NT2/D1 (cell line): ENCODE data around the gene EPGN.

ENCODE experiments used
- DNase-seq: peaks from one replicate; pipeline ENCODE4 v3.0.0-alpha.2; 2011; ENCODE audit warnings: low read depth, low spot score
- H3K27me3 ChIP-seq: 2 replicates; pipeline ENCODE4 v1.6.0; 2011; ENCODE audit warnings: mild to moderate bottlenecking; ENCODE audit not compliant: insufficient read length, insufficient read depth
- H3K36me3 ChIP-seq: 2 replicates; pipeline ENCODE4 v1.6.1; 2011; ENCODE audit warnings: mild to moderate bottlenecking, low read length, mixed read lengths; ENCODE audit not compliant: insufficient read depth, insufficient read length
- H3K4me1 ChIP-seq: 2 replicates; pipeline ENCODE4 v1.5.1; 2011; ENCODE audit not compliant: insufficient read depth, insufficient read length
- H3K4me3 ChIP-seq: 2 replicates; pipeline ENCODE4 v1.5.1; 2011; ENCODE audit warnings: low read depth; ENCODE audit not compliant: insufficient read length
- H3K9ac ChIP-seq: 2 replicates; pipeline ENCODE4 v1.6.0; 2011; ENCODE audit warnings: low read depth; ENCODE audit not compliant: insufficient read length
- H3K9me3 ChIP-seq: 2 replicates; pipeline ENCODE4 v1.5.1; 2011; ENCODE audit warnings: mild to moderate bottlenecking, low read length; ENCODE audit not compliant: insufficient read depth
- SUZ12 ChIP-seq: IDR thresholded peaks from 2 replicates; pipeline ENCODE4 v1.6.1; 2011; ENCODE audit not compliant: insufficient read length, insufficient read depth; ENCODE audit errors: extremely low read depth
- YY1 ChIP-seq: IDR thresholded peaks from 2 replicates; pipeline ENCODE4 v1.6.1; 2011; ENCODE audit not compliant: insufficient read length, insufficient read depth
- ZNF274 ChIP-seq: IDR thresholded peaks from 2 replicates; pipeline ENCODE4 v1.6.1; 2011; ENCODE audit warnings: mild to moderate bottlenecking, low read depth, low read length

The EPGN gene

DNA sequence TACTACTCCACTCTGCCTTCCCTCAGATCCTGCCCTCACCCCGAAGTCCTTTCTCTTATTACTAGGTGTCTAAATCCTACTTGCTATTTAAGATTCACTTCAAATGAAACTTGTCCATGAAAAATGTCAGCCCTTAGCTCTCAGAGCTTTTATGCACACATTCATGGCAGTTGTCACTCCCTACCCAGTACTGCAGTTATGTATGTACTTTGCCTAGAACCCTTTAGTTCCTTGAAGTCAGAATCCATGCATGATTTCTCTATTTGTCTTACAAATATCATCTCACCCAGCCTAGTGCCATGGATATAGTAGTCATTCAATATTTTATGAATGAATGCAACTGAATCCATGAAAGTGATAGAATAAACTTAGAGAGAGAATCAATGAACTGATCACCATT lies 3.3 kb upstream of the EPGN start:
- Histone ChIP-seq H3K36me3 (no peaks in the 10 kb centered on the region), H3K4me3 (no peak overlapping the region), H3K4me1 (no peaks in the 10 kb centered on the region), H3K9ac (no peak overlapping the region), H3K27me3 (no peaks in the 10 kb centered on the region), H3K9me3 (no peaks in the 10 kb centered on the region)
- no peak for TF ChIP-seq YY1
- DNase-seq, result no peak

DNA sequence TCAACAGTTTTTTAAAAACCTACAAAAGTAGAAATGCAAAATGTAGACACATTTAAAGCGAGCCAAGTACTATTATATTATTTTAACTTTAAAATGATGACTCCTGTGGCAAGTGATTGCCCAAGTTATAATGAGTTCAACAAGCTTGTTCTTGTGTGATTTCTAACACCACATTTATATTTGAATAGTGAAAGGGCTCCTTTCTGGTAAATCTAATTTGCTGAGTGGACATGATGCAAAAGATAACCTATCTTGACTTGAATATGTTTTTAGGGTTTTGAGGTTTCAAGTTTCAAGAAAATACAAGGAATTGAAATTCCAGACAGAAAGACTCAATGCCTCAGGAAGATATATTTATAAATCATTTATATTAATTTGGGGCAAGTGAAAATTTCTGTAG lies 1.1 kb upstream of the EPGN start:
- no peaks in the 10 kb centered on the region for H3K36me3 ChIP-seq
- no peak for DNase-seq
- H3K4me1 ChIP-seq, result no peaks in the 10 kb centered on the region
- H3K9me3 ChIP-seq, result no peaks in the 10 kb centered on the region
- TF ChIP-seq SUZ12, result no peak
- no peak for TF ChIP-seq YY1
- TF ChIP-seq ZNF274, result no peak
- no peak overlapping the region for H3K9ac ChIP-seq
- no peaks in the 10 kb centered on the region for H3K27me3 ChIP-seq
- H3K4me3 ChIP-seq, result no peak overlapping the region

DNA sequence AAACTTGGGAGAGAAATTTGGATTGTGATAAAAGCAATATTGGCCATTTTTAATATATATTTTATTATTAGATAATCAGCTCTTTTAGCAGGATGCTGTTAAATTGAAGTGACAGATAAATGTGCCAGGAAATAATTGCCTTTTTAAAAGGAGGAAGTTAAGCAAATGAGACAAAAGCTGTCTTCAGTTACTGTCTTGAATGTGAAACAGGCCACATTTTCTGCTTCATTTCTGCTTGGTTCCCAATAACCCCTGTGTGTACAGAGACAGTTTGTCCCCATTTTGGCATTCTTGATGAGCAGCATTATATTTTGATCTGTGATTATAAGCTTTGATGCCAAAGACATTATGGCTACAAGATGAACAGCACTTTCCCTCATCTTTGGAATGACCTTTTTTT lies 953 bp downstream of the EPGN start:
- TF ChIP-seq ZNF274, result no peak
- TF ChIP-seq SUZ12, result no peak
- no peak for TF ChIP-seq YY1
- Histone ChIP-seq H3K9me3 (no peaks in the 10 kb centered on the region), H3K4me3 (no peak overlapping the region), H3K27me3 (no peaks in the 10 kb centered on the region), H3K36me3 (no peaks in the 10 kb centered on the region), H3K4me1 (no peaks in the 10 kb centered on the region), H3K9ac (no peak overlapping the region)
- no peak for DNase-seq

DNA sequence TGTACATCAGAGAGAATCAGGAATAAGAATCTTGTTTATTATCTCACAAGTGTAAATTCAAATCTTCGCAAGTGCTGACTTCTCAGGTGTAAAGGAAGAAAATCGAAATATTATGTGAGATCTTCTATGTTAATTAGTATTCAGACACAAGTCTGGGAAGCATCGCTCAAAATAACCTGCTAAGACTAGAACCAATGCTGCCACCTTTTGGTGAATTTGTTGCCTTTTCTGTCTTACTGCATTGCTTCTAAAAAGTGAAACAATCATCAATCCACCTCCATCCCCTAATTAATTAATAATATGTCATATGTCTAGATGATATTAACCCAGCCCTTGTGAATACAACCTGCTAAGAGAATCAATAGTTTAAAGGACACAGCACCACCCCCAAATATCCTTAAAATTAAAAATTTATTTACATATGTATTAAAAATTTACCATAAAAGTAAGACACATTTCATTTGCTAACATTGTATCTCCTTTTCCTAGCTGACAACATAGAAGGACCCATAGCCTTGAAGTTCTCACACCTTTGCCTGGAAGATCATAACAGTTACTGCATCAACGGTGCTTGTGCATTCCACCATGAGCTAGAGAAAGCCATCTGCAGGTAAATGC lies 3.5 kb downstream of the EPGN start:
- Histone ChIP-seq H3K27me3 (no peaks in the 10 kb centered on the region), H3K4me3 (no peak overlapping the region), H3K4me1 (no peaks in the 10 kb centered on the region), H3K9ac (no peak overlapping the region), H3K9me3 (no peaks in the 10 kb centered on the region), H3K36me3 (no peaks in the 10 kb centered on the region)
- DNase-seq, result peak; percentile 18
- TF ChIP-seq ZNF274, result no peak
- TF ChIP-seq YY1, result no peak

DNA sequence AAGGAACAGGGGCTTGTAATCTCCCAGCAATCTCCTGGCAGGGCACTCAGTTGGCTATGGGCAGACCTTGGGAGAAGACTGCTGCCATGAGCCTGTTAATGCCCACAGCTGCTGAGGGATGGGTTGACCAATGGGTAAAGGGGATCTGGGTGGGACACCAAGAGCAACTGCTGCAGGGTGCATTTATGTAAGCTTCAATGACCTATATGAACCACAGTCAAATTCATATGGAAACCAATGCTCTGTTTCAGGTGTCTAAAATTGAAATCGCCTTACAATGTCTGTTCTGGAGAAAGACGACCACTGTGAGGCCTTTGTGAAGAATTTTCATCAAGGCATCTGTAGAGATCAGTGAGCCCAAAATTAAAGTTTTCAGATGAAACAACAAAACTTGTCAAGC lies 6.1 kb downstream of the EPGN start:
- Histone ChIP-seq H3K27me3 (no peaks in the 10 kb centered on the region), H3K4me3 (no peak overlapping the region), H3K9ac (no peak overlapping the region), H3K36me3 (no peaks in the 10 kb centered on the region), H3K9me3 (no peaks in the 10 kb centered on the region), H3K4me1 (no peaks in the 10 kb centered on the region)
- no peak for DNase-seq
- no peak for TF ChIP-seq SUZ12
- TF ChIP-seq YY1, result no peak
- no peak for TF ChIP-seq ZNF274

DNA sequence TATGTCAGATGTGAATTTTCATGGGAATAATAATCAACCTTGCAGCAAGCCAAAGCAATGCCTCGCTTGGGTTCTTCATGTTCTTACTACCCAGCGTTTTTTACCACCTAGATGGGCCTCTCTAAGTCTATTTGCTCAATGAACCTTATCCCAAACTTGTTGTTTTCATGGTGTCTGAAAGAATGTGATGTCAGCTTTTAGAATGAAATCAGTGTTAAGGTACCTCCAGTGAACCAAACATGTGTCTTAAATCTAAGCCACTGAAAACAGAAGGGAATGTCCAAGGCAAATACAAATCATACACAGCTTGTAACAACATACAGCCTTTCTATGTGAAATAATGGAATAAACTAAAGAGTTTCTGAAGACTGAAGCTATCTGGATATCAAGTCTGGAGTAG lies 6.7 kb downstream of the EPGN start:
- TF ChIP-seq ZNF274, result no peak
- no peak for TF ChIP-seq YY1
- H3K9me3 ChIP-seq, result no peaks in the 10 kb centered on the region
- H3K4me3 ChIP-seq, result no peak overlapping the region
- no peak for DNase-seq
- H3K9ac ChIP-seq, result no peak overlapping the region
- no peaks in the 10 kb centered on the region for H3K36me3 ChIP-seq
- H3K4me1 ChIP-seq, result no peaks in the 10 kb centered on the region
- H3K27me3 ChIP-seq, result no peaks in the 10 kb centered on the region

DNA sequence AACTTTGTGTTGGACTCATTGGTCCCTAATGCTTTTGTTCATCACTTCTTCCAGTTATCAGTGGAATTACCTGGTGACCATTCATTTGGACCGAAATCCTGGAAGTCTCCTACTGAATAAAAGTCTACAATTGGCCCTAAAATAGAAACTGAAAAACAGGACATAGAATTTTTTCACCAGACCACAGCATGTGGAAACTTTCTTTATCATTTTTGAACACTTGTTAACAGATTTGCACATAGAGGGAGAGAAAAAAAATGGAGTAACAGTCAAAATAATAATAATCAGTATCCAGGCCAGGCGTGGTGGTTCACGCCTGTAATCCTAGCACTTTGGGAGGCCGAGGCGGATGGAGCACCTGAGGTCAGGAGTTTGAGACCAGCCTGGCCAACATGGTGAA lies 7.1 kb downstream of the EPGN start:
- H3K9ac ChIP-seq, result no peak overlapping the region
- no peaks in the 10 kb centered on the region for H3K36me3 ChIP-seq
- no peak for DNase-seq
- no peak for TF ChIP-seq ZNF274
- no peak for TF ChIP-seq SUZ12
- TF ChIP-seq YY1, result no peak
- H3K4me3 ChIP-seq, result no peak overlapping the region
- H3K4me1 ChIP-seq, result no peaks in the 10 kb centered on the region
- H3K9me3 ChIP-seq, result no peaks in the 10 kb centered on the region
- no peaks in the 10 kb centered on the region for H3K27me3 ChIP-seq

DNA sequence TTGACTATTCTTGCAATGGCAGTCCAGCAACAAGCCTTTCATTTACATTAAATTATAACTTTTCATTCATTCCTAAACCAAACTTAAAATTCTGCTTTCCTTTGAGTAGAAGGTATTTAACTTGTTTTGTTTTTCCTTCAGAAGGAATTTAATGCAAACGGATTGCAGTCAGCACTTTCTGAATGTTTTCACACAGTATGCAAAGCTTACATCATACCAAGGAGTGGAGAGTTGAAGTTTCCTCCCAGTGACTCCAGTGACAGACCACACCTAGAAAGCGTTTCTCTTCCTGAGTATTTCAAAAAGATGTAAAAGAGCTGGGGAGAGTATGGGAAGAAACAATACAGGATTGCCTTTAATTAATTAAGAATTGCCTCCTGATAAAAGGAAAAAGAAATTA lies 8.1 kb downstream of the EPGN start:
- Histone ChIP-seq H3K4me1 (no peaks in the 10 kb centered on the region), H3K36me3 (no peaks in the 10 kb centered on the region), H3K27me3 (no peaks in the 10 kb centered on the region), H3K4me3 (no peak overlapping the region), H3K9me3 (no peaks in the 10 kb centered on the region), H3K9ac (no peak overlapping the region)
- no peak for TF ChIP-seq YY1
- no peak for TF ChIP-seq ZNF274
- no peak for TF ChIP-seq SUZ12
- no peak for DNase-seq
